GM10847 (cell line): ENCODE results near the gene GOSR2.
A peak's percentile ranks its signal among the peaks of the same experiment; 100 is the strongest.

Source experiments
- POLR2A ChIP-seq: IDR thresholded peaks from 2 replicates; pipeline ENCODE4 v1.6.1; 2011; ENCODE audit not compliant: insufficient read length; ENCODE audit errors: extremely low read depth

The GOSR2 gene

DNA sequence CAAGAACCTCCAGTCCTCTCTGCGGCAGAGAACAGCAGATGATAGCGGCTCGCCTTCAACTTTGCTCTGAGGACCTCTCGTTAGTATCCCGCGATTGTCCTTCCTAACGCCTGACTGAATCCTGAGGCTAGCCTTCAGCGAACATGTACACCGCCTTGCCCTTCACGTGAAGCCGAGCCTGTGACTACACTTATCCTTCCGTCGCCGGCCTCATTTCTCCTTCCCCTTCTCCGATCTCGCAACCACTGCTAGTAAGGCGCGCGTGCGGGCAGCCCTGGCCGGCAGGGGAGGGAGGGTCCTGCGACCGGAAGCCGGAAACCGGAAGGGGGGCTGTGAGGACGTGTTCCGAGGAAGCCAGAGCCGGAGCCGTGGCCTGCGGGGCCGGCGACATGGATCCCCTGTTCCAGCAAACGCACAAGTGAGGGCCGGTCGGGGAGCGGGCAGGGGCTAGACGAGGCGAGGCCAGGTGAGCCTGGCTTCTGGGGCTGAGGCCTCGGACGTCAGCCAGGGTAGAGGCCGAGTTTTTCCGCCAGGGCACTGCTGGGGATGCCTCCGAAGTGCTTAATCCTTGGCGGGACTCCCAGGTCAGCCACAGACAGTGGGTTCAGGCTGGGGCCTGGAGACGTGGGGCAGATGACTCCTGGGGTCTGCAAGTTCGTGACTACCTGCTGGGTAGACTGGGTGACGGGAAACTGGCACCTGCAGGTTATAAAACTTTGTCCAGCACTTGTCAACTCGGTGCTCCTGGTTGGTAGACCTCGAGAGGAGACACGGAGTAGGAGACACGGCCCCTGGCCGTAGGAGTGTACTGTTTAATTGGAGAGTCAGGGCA is at the start of gene GOSR2:
TSS of gene GOSR2 (plus strand) at position 357 of the 832 bp plus-strand sequence. CDS start at position 390, 33 bp downstream.
- peak; percentile 80 for TF ChIP-seq POLR2A

DNA sequence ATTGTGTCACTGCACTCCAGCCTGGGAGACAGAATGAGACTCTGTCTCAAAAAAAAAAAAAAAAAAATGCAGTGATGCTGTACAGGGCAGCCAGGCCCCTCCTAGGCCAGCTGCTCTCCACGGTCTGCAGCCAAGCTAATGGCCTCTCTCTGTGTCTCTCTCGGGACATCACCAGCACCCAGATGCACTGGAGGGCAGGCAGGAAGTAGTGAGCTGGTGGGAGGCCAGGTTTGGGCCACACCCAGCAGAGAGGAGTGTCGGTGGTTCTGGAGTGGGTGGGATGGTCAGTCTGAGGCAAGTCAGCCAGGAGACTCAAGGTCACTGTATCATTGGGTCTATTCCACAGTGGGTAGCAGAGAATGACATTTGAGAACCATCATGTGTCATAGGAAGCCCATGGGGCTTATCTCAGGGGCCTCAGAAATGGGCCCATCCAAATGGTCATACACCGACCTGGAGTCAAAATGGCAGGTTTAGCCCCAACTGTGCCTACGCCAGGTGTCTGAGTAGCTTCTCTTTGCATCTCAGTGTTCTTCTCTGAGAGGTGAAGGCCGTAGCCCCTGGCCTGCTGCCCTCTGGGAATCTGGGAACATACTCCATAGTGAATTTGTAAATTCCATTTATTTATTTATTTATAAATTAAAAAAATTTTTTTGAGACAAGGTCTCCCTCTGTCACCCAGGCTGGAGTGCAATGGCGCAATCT is 48.9 kb upstream of the GOSR2 start:
- no peak for TF ChIP-seq POLR2A

DNA sequence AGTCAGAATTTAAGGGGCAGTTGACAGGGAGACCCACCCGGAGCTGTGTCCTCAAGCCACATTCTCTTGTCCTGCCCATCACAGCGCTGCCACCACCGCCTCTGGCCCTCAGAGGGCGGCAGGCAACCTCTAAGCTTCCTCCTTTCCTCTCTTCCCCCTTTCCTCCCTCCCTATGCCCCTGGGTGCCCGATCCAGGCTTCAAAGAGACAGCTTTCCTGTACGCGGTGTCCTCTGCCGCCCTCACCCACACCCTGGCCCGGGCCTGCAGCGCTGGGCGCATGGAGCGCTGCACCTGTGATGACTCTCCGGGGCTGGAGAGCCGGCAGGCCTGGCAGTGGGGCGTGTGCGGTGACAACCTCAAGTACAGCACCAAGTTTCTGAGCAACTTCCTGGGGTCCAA is 48.1 kb upstream of the GOSR2 start:
- no peak for TF ChIP-seq POLR2A

DNA sequence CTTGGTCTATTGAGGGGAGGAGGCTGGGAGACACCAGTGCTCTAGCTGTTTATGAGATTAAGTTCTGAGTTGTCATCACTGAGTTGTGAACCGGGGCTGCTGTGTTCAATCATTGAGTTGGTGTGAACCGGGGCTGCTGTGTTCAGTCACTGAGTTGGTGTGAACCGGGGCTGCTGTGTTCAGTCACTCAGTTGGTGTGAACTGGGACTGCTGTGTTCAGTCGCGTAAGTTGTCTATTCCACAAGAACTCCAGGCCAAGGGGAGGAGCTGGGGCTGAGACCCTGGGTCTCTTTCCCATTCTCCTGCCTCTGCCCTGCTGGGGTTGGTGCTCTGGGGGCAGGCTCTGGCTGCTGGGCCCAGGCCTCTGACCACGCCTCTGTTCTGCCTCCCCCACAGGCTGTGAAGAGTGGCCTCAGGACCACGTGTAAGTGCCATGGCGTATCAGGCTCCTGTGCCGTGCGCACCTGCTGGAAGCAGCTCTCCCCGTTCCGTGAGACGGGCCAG is 47.1 kb upstream of the GOSR2 start:
- no peak for TF ChIP-seq POLR2A

DNA sequence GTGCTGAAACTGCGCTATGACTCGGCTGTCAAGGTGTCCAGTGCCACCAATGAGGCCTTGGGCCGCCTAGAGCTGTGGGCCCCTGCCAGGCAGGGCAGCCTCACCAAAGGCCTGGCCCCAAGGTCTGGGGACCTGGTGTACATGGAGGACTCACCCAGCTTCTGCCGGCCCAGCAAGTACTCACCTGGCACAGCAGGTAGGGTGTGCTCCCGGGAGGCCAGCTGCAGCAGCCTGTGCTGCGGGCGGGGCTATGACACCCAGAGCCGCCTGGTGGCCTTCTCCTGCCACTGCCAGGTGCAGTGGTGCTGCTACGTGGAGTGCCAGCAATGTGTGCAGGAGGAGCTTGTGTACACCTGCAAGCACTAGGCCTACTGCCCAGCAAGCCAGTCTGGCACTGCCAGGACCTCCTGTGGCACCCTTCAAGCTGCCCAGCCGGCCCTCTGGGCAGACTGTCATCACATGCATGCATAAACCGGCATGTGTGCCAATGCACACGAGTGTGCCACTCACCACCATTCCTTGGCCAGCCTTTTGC is 46.5 kb upstream of the GOSR2 start:
- no peak for TF ChIP-seq POLR2A

DNA sequence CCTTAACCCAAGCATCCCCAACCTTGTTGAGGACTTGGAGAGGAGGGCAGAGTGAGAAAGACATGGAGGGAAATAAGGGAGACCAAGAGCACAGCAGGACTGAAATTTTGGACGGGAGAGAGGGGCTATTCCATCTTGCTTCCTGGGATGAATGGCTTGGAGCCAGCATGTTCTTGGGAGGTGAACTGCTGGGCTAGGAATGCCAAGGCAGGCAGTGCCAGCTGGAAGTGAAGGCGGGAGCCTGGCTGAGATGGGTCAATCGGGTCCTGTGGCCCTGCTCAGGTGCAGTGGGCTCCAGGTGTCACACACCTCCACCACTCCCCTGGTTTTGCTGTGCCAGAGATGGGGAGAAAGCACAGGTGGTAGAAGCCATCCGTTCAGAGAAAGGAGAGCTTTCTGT is 46.0 kb upstream of the GOSR2 start:
- no peak for TF ChIP-seq POLR2A

DNA sequence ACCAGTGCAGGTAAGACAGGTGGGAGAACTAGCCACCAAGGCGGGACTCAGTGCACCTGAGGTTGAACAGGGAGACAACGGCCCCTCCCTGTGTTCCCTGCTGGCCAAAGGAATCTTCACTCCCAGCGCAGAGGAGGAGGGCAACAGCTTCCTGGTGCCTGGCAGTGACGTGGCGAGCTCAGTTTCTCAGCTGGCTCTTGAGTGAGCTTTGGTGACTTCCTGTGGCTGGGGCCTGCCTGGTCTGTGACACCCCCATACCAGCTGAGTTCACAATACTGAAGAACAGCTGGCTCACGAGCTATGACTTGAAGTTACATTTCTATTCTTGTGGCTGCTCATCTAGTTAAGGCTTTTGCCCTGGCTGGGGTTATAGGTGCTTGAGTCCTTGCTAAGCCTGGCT is 45.5 kb upstream of the GOSR2 start:
- TF ChIP-seq POLR2A, result no peak

DNA sequence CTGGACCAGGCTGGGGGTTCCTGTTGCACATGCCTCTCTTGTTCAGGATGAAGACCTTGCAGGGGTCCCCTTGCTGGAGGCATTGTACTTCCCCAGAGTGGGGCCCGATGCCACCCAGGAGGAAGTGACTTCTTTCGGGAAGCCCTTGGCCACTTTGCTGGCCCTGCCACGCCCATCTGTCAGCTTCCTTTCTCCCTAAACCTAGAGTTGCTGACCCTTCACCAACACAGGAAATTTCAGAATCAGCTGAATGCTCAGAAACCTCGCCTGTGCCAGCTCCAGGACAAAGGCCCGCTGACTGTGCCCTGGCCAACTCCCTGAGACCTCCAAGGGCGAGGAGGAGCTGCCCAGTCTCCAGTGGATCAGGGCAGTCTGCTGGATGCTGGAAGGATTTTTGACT is 44.9 kb upstream of the GOSR2 start:
- TF ChIP-seq POLR2A, result no peak

DNA sequence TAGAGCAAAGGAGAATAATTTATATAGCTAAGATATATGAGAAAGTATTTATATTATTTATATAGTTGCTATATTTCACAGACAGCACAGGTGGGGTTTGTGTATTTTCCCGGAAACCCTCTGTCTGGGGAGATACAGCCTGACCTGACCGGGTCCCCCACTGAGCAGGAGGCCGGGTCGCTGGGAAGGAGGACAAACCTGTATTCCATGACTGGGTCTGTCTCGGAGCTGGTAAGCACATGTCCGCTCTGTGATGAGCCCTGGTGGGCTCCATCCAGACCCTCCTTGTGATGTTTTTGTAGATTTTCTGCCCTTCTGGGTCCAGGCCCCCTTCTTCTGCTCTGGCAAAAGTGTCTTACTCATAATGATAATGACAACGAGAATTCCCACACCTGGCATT is 43.9 kb upstream of the GOSR2 start:
- TF ChIP-seq POLR2A, result no peak

DNA sequence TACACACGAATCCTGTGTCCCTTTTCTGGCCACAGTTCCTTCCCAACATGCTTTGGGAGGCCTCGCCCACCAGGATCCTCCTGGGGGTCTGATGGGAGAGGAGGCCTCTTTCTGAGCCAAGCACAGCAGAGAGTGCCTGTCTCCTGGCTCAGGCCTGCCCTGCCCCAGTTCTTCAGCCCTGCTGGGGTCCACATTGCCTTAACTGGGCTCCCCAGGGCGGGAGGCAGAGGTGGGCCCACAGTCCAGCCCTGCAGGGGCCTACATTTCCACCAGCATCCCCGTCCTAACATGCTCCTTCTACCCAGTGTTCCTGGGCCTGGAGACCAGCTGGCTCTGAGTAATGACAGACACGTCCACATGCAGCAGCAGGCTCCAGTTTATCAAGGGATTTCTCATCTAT is 41.9 kb upstream of the GOSR2 start:
- no peak for TF ChIP-seq POLR2A

DNA sequence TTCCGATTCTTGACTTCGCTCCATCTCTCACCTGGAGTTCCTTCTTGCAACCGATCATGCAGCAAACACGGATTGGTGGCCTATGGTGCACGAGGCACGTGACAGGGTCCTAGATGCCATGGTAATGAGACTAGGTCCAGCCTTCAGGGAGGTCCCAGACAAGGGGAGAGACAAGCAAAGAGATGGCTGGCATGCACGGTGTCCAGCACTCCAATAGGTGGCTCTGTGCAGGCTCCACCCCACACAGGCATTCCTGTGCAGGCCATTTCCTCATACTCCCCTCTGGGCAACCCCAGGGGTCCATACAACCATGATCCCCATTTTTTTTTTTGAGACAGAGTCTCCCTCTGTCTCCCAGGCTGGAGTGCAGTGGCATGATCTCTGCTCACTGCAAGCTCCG is 40.3 kb upstream of the GOSR2 start:
- TF ChIP-seq POLR2A, result no peak

DNA sequence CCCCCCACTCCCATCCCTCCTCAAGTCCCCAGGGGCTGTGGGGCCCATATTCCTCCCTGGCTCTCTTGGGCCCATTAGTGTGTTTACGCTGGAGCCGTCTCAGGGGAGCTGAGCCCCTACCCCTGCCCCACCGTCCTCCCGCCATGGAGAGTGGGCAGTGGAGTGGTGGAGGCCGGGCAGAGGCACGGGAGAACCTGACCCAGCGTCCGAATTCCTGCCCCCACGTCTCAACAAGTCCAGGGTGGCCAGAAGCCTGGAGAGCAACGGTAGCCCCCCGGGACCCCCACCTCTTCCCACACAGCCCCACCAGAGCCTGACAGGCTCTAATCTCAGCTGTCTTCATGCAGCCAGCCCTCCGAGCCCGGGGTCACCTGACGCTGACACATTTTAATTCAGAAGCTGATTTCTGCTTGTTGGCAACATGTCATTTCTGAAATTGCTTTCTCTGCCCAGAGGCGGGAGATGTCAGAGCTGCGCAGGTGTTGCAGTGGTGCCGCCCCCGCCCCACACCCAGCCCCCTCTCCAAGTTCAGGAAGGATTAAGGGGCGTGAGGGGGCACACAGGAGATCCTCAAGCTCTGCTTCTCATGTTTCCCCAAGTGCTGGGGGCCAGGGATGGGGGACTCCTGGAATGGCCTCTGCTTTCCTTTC is 39.0 kb upstream of the GOSR2 start:
- no peak for TF ChIP-seq POLR2A

DNA sequence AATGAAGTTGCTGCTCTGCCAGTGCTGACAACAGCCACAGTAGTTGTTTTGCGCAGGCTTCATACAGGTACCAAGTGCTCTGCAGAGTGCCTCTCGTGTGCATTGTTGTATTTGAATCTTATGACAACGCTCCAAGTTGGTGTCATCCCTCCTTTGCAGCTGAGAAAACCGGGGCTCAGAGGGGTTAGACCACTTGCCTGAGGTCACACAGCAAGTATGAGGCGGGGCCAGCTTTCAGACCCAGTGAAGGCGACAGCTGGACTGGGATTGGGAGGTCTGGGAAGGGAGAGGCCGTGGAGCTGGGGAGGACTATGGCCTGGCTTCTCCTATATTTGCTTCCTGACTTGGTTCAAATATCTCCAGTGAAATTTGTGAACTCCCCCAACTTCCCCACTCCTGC is 38.4 kb upstream of the GOSR2 start:
- TF ChIP-seq POLR2A, result no peak

DNA sequence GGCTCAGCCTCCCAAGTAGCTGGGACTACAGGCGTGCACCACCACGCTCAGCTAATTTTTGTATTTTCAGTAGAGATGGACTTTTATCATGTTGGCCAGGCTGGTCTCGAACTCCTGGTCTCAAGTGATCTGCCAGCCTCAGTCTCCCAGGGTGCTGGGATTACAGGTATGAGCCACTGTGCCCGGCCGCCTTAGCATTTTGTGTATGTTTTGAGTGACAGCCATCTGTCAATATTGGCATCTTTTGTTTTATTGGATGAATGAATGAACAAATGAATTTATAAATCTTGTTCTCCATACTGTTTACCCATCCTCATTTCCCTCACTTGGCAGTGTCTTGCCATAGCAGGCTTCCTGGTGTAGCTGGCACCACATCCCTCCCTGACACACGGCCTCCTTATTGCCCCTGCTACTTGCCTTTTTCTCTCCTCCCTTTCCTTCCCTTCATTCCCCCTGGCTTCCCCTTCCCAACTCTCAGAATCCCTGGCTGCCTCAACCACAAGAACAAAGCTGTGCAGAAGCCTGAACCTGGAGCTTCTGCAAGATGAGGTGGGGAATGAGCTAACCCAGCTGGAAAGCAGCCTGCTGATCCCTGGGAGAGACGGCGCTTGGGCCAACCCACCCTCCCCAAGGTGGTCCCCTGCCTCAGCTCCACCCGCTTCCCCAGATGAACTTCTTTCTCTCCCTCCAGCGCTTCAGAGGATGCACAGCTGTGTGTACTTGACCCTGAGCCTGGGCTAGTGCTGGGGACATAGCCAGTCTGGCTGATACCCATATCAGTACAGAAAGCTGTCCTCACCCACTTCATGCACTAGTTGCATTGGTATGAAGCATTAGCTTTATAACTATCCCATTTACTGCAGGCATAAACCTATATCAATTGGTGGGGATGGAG is 37.3 kb upstream of the GOSR2 start:
- no peak for TF ChIP-seq POLR2A

DNA sequence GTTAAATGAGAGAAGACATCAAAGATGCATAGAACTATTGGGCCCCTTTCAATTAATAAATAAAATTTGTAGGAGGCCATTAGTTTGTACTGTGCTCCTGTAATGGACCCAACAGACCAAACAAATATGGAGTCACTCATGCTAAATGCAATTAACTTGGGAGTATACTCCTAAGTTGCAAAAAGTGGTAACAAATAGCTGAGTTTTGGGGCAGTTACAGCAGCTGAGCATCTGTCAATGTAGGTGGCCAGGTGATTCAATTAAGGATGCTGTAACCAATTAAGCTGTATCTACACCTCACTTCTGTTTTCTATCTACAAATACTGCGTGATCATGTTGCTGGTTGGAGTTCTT is 36.7 kb upstream of the GOSR2 start:
- TF ChIP-seq POLR2A, result no peak
